Brain pericyte (primary cell): ENCODE measurements around the gene SAMD4A.
"Not testable (repeated sequence)": the region's sequence is repeated elsewhere in the genome, so short reads cannot be mapped to it uniquely, and the experiment has no call there.

ENCODE experiments used
- DNase-seq: peaks from one replicate; pipeline ENCODE4 v3.0.0-alpha.2; 2012; ENCODE audit warnings: low read depth, low spot score

Gene SAMD4A

DNA sequence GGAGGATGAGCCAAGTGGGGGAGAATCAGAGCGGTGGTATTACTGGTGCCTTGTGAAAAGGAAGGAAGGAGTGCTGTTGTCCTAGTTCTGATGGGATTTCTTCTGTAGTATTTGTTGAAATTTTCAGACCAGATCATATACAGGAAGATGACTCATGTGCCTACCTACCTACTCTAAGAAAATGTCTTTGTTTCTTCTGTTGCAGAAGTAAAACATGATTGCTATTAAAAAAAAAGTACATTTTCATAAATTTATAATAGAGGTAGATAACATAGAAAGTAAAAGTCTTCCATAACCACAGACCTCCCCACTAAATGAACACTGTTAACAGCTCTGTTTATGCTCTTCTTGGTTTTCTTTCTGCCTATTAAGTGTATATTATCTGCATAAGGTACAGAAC is 26.9 kb downstream of the SAMD4A start:
- DNase-seq: no peak

DNA sequence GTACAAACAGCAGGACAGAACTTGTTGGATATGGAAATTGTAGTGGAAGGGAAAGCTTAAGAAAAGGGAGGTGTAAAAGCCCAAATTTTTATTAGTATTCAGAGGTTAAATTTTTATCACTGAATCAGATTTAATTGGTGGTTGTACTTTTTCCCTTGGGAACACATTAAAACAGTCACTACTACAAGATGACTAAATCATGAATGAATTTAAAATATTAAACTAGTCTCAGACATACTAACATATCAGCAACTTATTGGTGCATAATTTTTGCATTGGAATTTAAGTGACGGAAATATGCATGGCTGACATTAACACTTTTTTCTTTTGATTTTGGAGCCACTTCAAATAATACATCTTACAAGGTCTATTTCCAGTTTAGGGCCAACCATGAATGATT is 27.6 kb downstream of the SAMD4A start:
- DNase-seq: no peak

GRCh38 chr14:54597795-54598443 is 31.0 kb downstream of the SAMD4A start:
- DNase-seq: no peak

- no peak for DNase-seq
Measured at GRCh38 chr14:54599966-54600716, 33.2 kb downstream of the SAMD4A start.

GRCh38 chr14:54600717-54601109 is 33.8 kb downstream of the SAMD4A start:
- no peak for DNase-seq

DNA sequence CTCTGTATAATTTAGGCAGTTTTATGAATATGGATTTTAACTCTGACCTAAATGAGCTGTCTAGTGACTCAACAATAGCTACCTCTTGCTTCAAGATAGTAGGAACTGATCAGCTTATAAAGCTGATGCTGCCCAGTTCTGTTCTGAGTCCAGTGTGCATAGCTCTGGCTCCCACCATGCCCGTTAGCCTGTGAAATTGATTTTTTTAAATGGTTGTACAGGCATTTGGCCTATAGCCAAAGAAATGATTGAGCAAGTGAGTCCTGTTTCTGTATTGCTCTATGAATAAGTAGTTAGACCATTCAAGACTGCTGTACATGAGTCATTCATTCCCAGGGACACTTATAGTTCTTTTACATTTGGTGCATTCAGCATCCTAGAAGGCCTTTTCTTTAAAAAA is 36.4 kb downstream of the SAMD4A start:
- no peak for DNase-seq

DNA sequence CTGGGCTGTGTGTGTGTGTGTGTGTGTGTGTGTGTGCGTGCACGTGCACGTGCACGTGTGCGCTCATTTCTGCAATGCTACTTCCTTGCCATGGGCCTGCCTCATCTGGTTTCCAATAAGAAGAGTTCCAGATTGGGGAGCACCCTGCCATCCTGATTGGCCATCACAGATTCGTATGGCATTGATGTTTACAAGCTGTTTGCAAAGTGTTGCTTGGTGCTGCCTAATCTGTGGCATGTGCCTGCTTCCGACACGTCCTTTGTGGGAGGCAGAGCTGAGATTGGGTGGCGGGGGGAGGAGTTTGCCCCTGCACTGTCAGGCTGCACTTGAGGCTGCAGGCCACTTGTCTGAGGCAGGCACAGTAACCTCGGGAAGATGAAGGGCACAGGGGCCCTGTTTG is 39.2 kb downstream of the SAMD4A start:
- no peak for DNase-seq

DNA sequence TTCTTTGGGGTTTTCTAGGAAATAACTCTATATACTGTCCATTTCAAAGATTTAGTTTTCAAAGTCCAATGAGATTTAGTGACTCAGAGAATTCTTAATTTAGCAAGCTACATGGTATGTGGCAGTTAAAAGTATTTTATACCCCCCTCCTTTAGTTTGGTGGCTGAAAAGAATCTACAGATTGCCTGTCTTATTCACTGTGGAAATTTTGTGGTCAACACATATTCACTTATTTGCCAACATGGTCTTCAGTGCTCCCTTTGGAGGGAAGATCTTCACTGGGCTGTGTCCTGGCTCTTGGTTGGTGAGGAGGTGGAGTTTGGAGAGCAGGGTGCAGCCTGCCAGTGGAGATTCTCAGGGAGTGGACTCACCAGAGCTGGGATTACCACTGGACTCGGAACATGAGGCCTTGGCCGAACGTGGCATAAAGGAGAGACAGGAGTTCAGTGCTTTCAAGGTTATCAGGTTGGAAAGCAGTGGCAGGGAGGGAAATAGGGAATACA is 39.8 kb downstream of the SAMD4A start:
- DNase-seq: no peak

DNA sequence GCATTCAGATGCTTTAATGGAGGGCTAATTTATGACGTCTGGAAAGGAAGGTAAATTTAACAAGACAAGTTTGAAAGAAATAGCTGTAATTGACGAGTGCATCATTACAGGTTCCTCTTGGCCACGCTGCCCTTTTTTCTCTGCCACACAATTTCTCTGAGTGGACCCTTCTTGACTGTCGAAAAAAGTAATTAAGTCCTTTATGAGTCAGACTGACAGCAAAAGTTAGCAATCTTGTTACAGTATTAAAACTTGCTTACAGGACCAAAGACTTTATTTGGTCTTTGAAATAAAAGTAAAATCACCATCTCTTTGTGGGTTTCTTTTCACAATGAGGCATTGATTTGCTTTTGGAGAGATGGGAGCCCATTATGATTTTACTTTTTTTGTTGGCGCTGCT is 42.6 kb downstream of the SAMD4A start:
- no peak for DNase-seq

- DNase-seq: no peak
Measured at GRCh38 chr14:54610051-54610977, 43.4 kb downstream of the SAMD4A start.

DNA sequence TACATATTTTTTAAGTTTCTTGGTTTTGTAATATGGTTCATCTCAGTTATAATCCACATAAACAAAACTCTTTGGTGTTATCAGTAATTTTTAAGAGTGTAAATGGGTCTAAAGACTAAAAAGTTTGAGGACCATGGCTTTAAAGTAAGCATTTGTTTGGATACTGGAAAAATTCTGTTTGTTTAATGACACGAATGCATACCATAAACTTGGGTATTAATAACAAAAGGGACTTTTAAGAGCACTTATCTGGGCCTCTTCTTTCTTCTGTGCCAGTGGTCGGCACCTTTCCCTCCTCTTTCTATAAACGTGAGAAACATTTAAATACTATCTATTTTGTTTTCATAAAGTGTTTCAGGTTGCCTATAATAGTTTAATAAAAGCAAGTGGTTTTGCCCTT is 47.4 kb downstream of the SAMD4A start:
- no peak for DNase-seq

DNA sequence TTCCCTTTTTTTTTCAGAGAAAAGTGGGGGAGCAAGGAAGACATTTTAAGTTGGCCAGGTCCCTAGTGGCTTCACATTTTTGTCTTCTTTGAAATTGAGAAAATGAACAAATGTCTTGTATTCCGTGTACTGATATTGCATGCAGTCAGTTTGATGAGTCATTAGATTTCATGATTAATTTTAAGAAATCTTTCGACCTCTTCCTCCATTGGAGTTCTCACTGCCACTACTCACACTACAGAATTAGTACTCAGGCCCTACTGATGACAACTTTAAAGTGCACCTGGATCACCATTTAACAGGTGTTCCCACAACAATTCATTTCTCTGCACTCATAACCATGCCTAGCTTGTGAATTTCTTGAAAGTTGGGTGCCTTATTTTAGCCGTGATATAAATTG is 50.5 kb downstream of the SAMD4A start:
- no peak for DNase-seq

- DNase-seq: no peak
Measured at GRCh38 chr14:54621686-54622085, 54.8 kb downstream of the SAMD4A start.

GRCh38 chr14:54622192-54622958 is 55.4 kb downstream of the SAMD4A start:
- no peak for DNase-seq

DNA sequence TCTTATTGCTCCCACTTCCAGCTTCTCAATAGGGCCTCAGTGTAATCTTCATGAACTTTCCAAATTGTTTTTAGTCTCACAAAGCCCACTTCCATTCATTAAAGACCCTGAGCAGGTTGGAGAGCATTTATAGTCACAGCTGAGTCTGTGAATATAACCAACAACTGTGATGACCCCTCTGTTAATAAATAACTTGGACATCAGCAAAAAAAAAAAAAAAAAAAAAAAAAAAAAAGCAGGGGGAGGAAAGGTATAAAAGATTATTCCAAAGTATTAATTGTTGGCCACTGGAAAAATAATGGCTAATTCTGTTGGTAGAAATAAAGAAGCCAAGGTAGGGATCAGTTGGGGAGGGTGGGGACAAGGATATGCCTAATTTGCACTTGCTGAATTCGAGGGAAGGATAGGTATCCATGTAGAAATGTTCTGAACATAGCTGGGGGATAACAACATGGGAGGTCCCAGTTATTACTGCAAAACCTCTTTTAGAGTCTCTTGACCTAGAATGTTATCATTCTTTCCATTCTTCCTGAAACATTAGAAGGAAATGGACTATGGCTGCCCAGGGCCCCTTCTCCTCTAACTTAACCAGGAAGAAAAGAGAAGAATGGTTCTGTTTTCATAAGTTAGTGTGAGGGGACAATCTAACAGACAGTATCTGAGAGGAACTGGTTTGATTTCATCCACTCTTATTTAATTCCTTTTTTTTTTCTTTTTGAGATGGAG is 56.5 kb downstream of the SAMD4A start:
- DNase-seq: no peak

DNA sequence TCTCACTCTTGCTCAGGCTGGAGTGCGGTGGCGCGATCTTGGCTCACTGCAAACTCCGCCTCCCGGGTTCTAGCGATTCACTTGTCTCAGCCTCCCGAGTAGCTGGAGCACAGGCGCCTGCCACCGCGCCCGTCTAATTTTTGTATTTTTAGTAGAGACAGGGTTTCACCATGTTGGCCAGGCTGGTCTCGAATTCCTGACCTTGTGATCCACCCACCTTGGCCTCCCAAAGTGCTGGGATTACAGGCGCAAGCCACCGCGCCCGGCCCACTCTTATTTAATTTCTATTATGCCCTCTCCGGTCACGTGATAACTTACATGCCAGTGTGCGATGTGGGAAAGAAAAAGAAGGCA is 57.1 kb downstream of the SAMD4A start:
- DNase-seq: not testable (repeated sequence)

DNA sequence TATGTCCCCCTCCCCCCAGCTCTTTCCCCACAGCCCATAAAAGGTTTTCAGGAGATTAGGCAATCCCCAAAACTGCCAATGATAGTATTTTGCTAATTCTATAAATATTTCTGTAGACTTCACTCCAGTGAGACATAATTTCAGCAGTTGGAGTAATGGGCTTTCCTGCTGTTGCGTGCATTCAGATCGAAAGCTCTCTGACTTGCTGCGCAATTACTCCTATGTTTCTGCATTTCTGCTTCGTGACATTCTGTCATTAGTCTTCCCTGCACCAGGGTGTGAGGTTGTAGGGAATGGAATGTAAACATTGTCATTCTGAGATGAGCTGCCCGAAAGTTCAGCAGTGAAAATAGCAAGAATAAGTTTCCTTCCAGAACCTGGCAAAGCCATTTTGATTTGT is 58.2 kb downstream of the SAMD4A start:
- no peak for DNase-seq

DNA sequence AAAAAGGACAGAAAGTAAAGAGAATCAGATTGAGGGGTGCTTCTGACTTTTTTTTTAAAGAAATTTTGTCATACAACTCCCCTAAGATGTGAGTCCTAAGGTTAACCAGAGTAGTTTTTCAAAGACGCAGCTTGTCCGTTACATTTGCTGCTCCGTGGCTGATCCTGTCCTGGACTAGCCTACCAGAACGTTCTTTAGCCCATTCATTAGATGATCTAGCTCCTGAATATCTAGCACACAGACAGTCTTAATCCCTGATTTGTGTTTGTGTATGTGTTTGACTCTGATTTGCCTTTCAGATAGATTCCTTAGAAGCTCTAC is 60.3 kb downstream of the SAMD4A start:
- DNase-seq: no peak

DNA sequence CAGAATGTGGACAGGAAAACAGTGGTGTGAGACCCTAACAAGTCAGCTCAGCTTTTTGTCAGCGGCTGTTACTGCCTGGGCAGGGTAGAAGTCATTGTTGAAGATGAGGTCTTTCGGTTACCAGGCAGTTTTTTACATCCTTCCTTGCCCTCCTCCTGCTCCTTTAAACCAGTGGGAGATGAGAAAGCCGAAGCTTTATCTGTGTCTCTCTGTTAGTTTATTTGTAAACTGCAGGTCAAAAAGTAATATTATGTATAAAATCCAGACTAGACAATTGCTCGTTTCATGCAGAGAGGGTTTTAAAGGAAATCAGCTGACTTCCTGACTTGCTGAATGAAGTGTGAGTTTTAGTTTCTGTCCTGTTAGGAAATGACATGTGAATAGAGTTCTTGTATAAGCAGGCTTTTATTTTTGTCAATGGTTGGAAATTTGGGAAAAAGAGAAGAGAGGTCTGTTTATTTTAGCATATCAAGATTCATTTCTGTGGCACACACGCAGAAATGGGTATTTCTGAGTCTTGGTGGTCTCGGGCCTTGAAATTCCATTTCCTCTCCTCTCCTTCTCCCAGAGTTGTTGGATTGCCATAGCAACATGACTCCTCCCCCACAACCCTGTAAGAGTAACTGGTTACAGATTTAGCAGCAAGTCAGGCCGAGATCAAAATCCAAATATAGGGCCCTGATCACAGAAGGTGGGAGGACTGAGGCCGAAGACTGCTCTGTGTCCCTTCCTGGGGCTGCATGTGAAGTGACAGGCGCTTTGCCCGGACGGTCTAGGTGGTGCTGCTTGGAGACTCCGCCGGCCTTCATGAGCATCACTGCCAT is 60.8 kb downstream of the SAMD4A start:
- no peak for DNase-seq

- DNase-seq: no peak
Measured at GRCh38 chr14:54629183-54629582, 62.3 kb downstream of the SAMD4A start.
